K562 (cell line): ENCODE data around the gene ZDHHC19.

Experiments used
- CHD4 ChIP-seq: fragments of 200-600 bp; sonication (generic); IDR thresholded peaks from 3 replicates; pipeline ENCODE4 v1.6.1; 2012; ENCODE audit warnings: low read depth, mild to moderate bottlenecking, mixed read lengths, low read length, inconsistent platforms; ENCODE audit not compliant: insufficient read depth, insufficient replicate concordance, poor library complexity, severe bottlenecking
- FOXK1 ChIP-seq: sonication (generic); formaldehyde crosslinking; IDR thresholded peaks from 2 replicates; pipeline ENCODE4 v1.8.0; 2022; ENCODE audit warnings: missing genetic modification reagents, mild to moderate bottlenecking, borderline replicate concordance
- HCFC1 ChIP-seq: IDR thresholded peaks from 2 replicates; pipeline ENCODE4 v1.6.1; 2012; ENCODE audit warnings: low read depth, low read length, improper control_type of control experiment
- IFI16 ChIP-seq: fragments of 250-450 bp; sonication (Bioruptor Pico); IDR thresholded peaks from 2 replicates; pipeline ENCODE4 v2.1.2; 2022; ENCODE audit warnings: mild to moderate bottlenecking, inconsistent platforms
- PHB ChIP-seq: fragments of 250-450 bp; sonication (Bioruptor Pico); IDR thresholded peaks from 2 replicates; pipeline ENCODE4 v1.5.0; 2021
- POLR2A ChIP-seq: fragments of 450-650 bp; conservative IDR thresholded peaks from 2 replicates; pipeline ENCODE4 v1.6.1; 2016
- ZNF766 ChIP-seq: fragments of 200-800 bp; sonication (Bioruptor generic); conservative IDR thresholded peaks from 2 replicates; pipeline ENCODE4 v1.6.1; 2016; ENCODE audit warnings: missing genetic modification characterization, missing compliant biosample characterization
- TF ChIP-seq, protein P1 (sequence below): fragments of 450-650 bp; formaldehyde crosslinking; IDR thresholded peaks from 2 replicates; pipeline ENCODE4 v1.4.0; 2022; ENCODE audit warnings: mild to moderate bottlenecking, moderate library complexity
- TF ChIP-seq, protein P2 (sequence below), 3 experiments: IDR thresholded peaks in 2 of 3; conservative IDR thresholded peaks in 1 of 3; 2 replicates each; pipeline ENCODE4 v1.5.1; 2011 to 2012; ENCODE audit warnings: low read length in 3 of 3, mild to moderate bottlenecking in 3 of 3, control low read depth in 2 of 3, improper control_type of control experiment in 1 of 3, inconsistent platforms in 1 of 3, low read depth in 1 of 3, mixed read lengths in 1 of 3, moderate library complexity in 1 of 3; ENCODE audit not compliant: insufficient read depth in 2 of 3
- TF ChIP-seq, protein P3 (sequence below): sonication (generic); formaldehyde crosslinking; IDR thresholded peaks from 2 replicates; pipeline ENCODE4 v1.9.0; 2022; ENCODE audit warnings: mild to moderate bottlenecking, missing genetic modification reagents

DNA sequence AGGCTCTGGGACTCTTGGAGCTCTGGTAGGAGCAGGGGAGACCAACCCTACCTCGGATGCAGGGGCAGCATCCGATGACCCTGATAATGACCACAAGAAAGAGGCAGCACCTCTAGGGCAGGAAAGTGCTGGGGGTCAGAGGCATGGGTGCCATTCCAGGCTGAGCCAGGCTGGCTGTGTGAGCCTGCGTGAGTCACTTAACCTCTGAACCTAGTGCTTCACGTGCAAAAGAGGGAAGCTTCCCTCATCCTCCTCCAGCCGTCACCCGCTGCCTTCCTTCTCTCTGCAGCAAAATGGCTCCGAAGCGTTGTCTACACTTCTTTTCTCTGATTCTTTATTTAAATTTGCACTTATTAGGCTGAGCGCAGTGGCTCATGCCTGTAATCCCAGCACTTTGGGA lies 35.5 kb downstream of the ZDHHC19 start:
- TF ChIP-seq, protein P1, sequence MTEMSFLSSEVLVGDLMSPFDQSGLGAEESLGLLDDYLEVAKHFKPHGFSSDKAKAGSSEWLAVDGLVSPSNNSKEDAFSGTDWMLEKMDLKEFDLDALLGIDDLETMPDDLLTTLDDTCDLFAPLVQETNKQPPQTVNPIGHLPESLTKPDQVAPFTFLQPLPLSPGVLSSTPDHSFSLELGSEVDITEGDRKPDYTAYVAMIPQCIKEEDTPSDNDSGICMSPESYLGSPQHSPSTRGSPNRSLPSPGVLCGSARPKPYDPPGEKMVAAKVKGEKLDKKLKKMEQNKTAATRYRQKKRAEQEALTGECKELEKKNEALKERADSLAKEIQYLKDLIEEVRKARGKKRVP: no peak
- TF ChIP-seq IFI16 (CRISPR knock-in tag) (no peak), POLR2A (no peak), CHD4 (no peak), FOXK1 (no peak), PHB (no peak), HCFC1 (no peak), ZNF766 (CRISPR knock-in tag) (no peak)
- TF ChIP-seq, protein P2, sequence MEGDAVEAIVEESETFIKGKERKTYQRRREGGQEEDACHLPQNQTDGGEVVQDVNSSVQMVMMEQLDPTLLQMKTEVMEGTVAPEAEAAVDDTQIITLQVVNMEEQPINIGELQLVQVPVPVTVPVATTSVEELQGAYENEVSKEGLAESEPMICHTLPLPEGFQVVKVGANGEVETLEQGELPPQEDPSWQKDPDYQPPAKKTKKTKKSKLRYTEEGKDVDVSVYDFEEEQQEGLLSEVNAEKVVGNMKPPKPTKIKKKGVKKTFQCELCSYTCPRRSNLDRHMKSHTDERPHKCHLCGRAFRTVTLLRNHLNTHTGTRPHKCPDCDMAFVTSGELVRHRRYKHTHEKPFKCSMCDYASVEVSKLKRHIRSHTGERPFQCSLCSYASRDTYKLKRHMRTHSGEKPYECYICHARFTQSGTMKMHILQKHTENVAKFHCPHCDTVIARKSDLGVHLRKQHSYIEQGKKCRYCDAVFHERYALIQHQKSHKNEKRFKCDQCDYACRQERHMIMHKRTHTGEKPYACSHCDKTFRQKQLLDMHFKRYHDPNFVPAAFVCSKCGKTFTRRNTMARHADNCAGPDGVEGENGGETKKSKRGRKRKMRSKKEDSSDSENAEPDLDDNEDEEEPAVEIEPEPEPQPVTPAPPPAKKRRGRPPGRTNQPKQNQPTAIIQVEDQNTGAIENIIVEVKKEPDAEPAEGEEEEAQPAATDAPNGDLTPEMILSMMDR (IDR thresholded peaks at IDR 0.05 in 2 of 3, conservative IDR thresholded peaks at IDR 0.05 in 1 of 3; ENCODE audit: insufficient read depth in 2 of 3, low read depth in 1 of 3, low read length in 3 of 3): no peak
- TF ChIP-seq, protein P3, sequence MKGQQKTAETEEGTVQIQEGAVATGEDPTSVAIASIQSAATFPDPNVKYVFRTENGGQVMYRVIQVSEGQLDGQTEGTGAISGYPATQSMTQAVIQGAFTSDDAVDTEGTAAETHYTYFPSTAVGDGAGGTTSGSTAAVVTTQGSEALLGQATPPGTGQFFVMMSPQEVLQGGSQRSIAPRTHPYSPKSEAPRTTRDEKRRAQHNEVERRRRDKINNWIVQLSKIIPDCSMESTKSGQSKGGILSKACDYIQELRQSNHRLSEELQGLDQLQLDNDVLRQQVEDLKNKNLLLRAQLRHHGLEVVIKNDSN (CRISPR knock-in tag): peak; percentile 43; the same call in 1 of the 2 replicates
